WTC11 (cell line): Measurements from ENCODE around the gene ZNF768.

Source experiments
- ATF3 ChIP-seq: sonication (generic); formaldehyde crosslinking; conservative IDR thresholded peaks from 2 replicates; pipeline ENCODE4 v1.8.1; 2022; ENCODE audit warnings: mild to moderate bottlenecking, missing genetic modification reagents
- CTCF ChIP-seq: fragments of 200-600 bp; IDR thresholded peaks from 2 replicates; pipeline ENCODE4 v1.8.0; 2022; ENCODE audit warnings: antibody characterized with exemption
- ESRRA ChIP-seq: sonication (generic); formaldehyde crosslinking; IDR thresholded peaks from 2 replicates; pipeline ENCODE4 v1.8.1; 2022; ENCODE audit warnings: mild to moderate bottlenecking, missing genetic modification reagents, borderline replicate concordance
- FOXJ3 ChIP-seq: sonication (generic); formaldehyde crosslinking; IDR thresholded peaks from 2 replicates; pipeline ENCODE4 v1.9.0; 2021; ENCODE audit warnings: missing genetic modification reagents, mild to moderate bottlenecking, borderline replicate concordance
- HMGXB4 ChIP-seq: sonication (generic); formaldehyde crosslinking; IDR thresholded peaks from 2 replicates; pipeline ENCODE4 v1.8.1; 2023; ENCODE audit warnings: mild to moderate bottlenecking, moderate library complexity, missing genetic modification reagents
- OVOL2 ChIP-seq: fragments of 250-450 bp; sonication (Bioruptor Pico); IDR thresholded peaks from 2 replicates; pipeline ENCODE4 v1.9.0; 2021; ENCODE audit warnings: mild to moderate bottlenecking, borderline replicate concordance
- TEAD1 ChIP-seq: sonication (generic); formaldehyde crosslinking; IDR thresholded peaks from 2 replicates; pipeline ENCODE4 v1.8.0; 2022; ENCODE audit warnings: mild to moderate bottlenecking, missing genetic modification reagents
- ZNF263 ChIP-seq: sonication (generic); formaldehyde crosslinking; IDR thresholded peaks from 2 replicates; pipeline ENCODE4 v1.8.1; 2022; ENCODE audit warnings: low read depth, mild to moderate bottlenecking, moderate library complexity, missing genetic modification reagents
- ZNF317 ChIP-seq: sonication (generic); formaldehyde crosslinking; IDR thresholded peaks from 2 replicates; pipeline ENCODE4 v1.8.1; 2023; ENCODE audit warnings: low read depth, mild to moderate bottlenecking, moderate library complexity, missing genetic modification reagents, borderline replicate concordance

- TF ChIP-seq OVOL2 (no peak), CTCF (no peak), FOXJ3 (CRISPR knock-in tag) (no peak), ZNF263 (CRISPR knock-in tag) (no peak), ATF3 (CRISPR knock-in tag) (no peak), ESRRA (no peak), TEAD1 (CRISPR knock-in tag) (no peak), HMGXB4 (no peak), ZNF317 (no peak)
Observed at GRCh38 chr16:30485818-30486436, 40.4 kb downstream of the ZNF768 start.
